Amygdala (tissue), 56 donors: ENCODE data around the gene ERC2.

Source experiments
- DNase-seq, 56 donors: peaks; one replicate each; lab custom pipeline; 2025; lab: John Stamatoyannopoulos, UW

Gene ERC2

GRCh38 chr3:55709411-55710012, 758.8 kb downstream of the ERC2 start:
- no peak for DNase-seq

GRCh38 chr3:55708921-55709320, 759.3 kb downstream of the ERC2 start:
- no peak for DNase-seq

GRCh38 chr3:55708242-55708641, 760.0 kb downstream of the ERC2 start:
- DNase-seq = no peak

GRCh38 chr3:55704521-55704920, 763.7 kb downstream of the ERC2 start:
- no peak for DNase-seq

- DNase-seq = no peak
Observed at GRCh38 chr3:55702822-55703221, 765.4 kb downstream of the ERC2 start.

GRCh38 chr3:55701997-55702396, 766.3 kb downstream of the ERC2 start:
- DNase-seq = no peak

- DNase-seq = no peak
Observed at GRCh38 chr3:55698831-55699230, 769.4 kb downstream of the ERC2 start.

GRCh38 chr3:55697177-55697865, 770.9 kb downstream of the ERC2 start:
- no peak for DNase-seq

GRCh38 chr3:55692957-55693558, 775.2 kb downstream of the ERC2 start:
- DNase-seq = peak in 2 of 56 donors; percentile 5 to 6

GRCh38 chr3:55692295-55692956, 775.8 kb downstream of the ERC2 start:
- DNase-seq = no peak

- no peak for DNase-seq
Observed at GRCh38 chr3:55691141-55691540, 777.1 kb downstream of the ERC2 start.

- peak in 1 of 56 donors; percentile 15 for DNase-seq
Observed at GRCh38 chr3:55690726-55691125, 777.5 kb downstream of the ERC2 start.

GRCh38 chr3:55690177-55690576, 778.1 kb downstream of the ERC2 start:
- no peak for DNase-seq

- DNase-seq = no peak
Observed at GRCh38 chr3:55688154-55688553, 780.1 kb downstream of the ERC2 start.

GRCh38 chr3:55687526-55687925, 780.7 kb downstream of the ERC2 start:
- no peak for DNase-seq

- no peak for DNase-seq
Observed at GRCh38 chr3:55686426-55687254, 781.6 kb downstream of the ERC2 start.

- peak in 2 of 56 donors; percentile 6 to 9 for DNase-seq
Observed at GRCh38 chr3:55683666-55684270, 784.5 kb downstream of the ERC2 start.

GRCh38 chr3:55682461-55682860, 785.8 kb downstream of the ERC2 start:
- DNase-seq = no peak

- no peak for DNase-seq
Observed at GRCh38 chr3:55678546-55679216, 789.6 kb downstream of the ERC2 start.

GRCh38 chr3:55676643-55677042, 791.6 kb downstream of the ERC2 start:
- no peak for DNase-seq
